HG03460 (cell line): ENCODE measurements around the gene ZFHX3.

ENCODE experiments used
- ATAC-seq: cut with Tn5 transposase; IDR thresholded peaks from one replicate; pipeline ENCODE4 v1.9.1; 2021; ENCODE audit not compliant: unreplicated experiment

Gene ZFHX3

DNA sequence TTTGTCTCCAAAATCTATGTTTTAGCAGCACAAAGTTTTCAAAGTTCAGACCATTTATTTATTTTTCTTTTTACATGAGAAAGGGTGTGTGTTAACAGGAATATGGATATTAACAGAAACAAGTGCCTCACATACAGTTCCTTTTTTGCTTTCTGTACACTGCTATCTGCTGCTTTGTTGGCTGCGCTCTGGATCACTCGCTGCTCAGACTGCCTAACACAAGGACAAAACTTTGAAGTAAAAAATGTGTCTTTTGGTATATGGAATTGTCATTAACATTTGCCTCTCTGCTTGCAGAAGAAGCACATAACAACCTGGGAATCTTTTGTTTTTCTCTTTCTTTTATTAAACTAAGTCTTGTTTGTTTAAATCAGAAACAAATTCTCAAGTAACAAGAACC is 262.8 kb downstream of the ZFHX3 start:
- ATAC-seq, result no peak

DNA sequence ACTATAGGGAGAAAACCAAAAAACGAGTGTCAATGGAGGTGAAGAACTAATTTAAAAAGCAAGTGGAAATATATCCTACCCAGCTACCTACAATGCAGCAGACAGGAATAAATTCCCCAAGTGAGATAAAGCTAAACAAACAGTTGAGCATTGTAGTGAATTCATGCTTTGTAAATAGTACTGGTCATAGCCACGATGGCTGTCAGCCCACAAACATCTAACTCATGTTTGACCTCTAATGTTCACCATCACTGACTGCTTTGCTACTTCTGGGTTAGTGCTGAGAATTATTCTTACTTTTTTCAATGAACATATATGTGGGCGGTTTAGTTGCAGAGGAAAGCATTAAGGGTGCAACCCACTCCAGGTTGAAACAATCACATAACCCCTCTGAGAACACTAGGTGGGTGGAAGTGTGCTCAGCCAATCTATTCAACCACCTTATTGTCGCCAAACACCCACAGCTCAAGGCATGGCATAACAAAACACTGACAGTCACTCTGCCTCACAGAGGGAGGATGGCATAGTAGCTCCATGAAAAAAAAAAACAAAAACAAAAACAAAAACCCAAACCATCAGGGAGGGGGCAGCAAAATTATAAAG is 264.1 kb downstream of the ZFHX3 start:
- no peak for ATAC-seq

DNA sequence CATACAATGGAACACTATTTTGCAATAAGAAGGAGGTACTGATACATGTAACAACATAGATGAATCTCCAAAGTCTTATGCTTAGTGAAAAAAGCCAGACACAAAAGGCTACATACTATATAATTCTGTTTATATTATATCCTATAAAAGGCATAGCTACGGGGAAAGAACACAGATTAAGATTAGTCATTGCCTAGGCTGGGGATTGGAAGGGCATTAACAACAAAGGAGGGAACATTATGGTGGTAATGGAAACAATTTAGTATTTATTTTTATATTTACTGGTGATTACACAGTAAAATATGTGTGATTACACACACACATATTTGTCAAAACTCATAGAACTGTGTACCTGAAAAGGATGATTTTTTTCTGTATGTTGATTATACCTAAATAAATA is 278.1 kb downstream of the ZFHX3 start:
- no peak for ATAC-seq

- ATAC-seq, result no peak
Observed at GRCh38 chr16:72768591-72768990, 279.3 kb downstream of the ZFHX3 start.

GRCh38 chr16:72766506-72766905 is 281.4 kb downstream of the ZFHX3 start:
- ATAC-seq, result no peak

- no peak for ATAC-seq
Observed at GRCh38 chr16:72764015-72764654, 283.8 kb downstream of the ZFHX3 start.

DNA sequence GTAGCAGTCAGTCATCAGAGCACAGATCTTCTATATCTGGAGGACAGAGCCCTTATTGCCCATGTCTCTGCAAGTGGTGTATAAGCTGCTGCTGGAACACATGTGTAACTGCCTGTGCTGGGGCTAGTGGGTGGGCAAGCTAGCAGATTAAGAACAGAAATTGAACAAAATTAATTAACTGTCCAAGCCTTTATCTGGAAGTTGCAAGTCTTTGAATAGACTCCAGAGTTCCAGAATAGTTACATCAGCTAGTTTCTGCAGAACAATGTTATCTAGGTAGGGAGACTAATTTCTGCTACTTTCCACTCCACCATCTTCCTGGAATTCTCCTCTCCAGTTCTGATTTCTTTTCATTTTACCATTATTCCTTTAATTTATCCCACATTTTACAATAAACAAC is 287.3 kb downstream of the ZFHX3 start:
- no peak for ATAC-seq

- ATAC-seq, result no peak
Observed at GRCh38 chr16:72753881-72754280, 294.0 kb downstream of the ZFHX3 start.

DNA sequence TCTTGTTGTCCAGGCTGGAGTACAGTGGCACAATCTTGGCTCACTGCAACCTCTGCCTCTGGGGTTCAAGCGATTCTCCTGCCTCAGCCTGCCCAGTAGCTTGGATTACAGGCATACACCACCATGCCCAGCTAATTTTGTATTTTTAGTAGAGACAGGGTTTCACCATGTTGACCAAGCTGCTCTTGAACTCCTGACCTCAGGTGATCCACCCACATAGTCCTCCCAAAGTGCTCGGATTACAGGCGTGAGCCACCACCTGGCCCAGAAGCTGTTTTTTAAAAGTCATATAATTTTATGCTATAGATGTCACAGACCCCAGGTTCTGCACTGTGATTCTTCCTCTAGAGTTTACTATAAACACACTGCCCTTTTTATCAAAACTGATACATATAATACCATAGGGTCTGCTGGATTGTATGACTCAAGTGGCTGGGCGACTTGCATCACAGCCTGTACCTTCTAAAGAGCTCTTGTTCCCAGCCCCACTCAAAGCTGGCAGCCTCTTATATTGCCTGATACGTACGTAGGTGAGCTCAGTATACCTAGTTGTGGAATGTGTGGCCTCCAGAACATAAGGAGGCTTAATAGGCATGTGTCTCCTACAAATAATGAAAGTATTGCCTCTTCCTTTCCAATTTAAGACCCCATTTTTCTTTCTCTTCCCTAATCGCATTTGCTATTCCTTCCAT is 295.8 kb downstream of the ZFHX3 start:
- no peak for ATAC-seq

DNA sequence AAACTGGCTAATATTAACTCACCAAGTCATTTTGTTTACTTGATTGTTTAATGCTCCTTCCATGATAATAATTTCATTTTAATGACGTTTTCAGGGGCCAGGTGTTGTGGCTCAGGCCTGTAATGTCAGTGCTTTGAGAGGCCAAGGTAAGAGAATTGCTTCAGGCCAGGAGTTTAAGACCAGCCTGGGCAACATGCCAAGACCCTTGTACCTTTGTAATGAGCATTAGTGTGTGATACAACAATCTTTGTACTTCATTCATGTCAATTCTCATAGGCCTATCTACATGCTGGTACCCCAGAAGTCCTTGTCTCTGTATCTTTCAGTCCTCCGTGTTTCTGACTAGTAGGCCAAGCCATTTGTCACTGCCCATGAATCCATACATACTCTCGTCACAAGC is 296.9 kb downstream of the ZFHX3 start:
- no peak for ATAC-seq

DNA sequence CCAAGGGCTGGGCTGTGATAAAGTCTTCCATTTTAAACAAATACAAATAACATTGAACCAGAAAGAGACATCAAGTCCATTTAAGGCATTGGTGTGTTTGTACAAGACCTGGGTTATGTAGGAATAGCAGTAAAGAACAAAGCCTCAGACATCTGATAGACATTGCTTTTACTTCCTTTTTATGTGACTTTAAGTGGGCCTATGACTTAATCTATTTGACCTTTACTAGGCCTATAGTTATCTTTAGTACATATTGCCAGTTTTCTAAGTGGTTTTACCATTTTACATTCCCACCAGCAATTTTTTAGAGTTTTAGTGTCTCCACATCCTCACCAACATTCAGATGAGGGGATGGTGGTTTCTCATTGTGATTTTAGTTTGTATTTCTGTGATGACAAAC is 298.8 kb downstream of the ZFHX3 start:
- ATAC-seq, result no peak

DNA sequence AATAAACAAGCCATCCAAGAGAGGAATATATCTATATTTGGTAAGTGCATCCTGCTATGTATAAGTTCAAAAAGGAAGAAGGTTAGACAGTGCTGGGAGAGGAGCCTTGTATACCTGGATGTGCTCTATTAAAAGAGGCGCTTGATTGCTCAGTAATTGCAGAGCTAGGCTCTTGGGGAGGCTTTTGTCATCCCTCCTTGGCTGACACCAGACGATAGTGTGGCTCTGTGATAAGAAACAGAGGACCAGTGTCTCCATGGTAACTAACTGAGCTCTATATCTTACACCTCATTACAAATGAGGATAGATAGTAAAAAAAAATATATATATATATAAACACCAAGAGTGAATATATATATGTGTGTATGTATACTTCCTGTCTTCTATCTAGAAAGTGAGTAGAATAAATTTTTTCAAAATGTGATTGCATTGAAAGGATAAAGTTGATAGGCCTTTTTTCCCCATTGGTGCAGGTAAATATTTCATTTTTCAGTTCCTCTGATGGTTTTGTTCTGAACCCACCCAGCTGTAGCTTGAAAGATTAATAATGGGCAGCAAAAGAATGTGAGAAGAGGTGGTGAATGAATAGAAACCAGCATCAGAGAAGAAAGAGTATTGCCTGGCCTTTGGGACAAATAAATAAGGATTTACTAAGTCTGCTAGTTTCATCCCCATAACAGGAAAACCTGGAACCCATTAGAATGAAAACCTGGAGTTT is 303.7 kb downstream of the ZFHX3 start:
- ATAC-seq, result no peak

- ATAC-seq, result peak; percentile 85
Observed at GRCh38 chr16:72743011-72743761, 304.7 kb downstream of the ZFHX3 start.

GRCh38 chr16:72740347-72740746 is 307.6 kb downstream of the ZFHX3 start:
- no peak for ATAC-seq

- no peak for ATAC-seq
Observed at GRCh38 chr16:72739577-72739976, 308.4 kb downstream of the ZFHX3 start.

DNA sequence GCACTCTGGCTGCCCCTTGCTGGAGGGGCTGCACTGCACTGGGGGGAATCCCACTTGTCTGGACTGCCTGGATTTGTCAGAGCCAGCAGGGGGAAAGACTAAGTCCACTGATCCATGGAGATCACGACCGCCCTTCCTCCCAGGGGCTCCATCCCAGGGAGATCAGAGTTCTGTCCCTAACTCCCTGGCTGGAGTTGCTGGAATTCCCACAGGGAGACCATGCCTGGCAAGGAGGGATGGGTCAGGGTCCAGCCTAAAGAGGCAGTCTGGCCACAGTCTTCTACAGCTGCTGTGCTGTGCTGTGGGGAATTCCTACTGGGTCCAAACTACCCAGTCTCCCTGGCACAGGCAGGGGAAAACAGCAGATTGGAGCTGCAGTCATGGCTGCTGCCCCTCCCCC is 311.9 kb downstream of the ZFHX3 start:
- ATAC-seq, result no peak
